CD4-positive, alpha-beta T cell treated with Interleukin-2 at 100 ng/mL for 4 hours (primary cell): ENCODE measurements around the gene EPM2A.
"Not testable (repeated sequence)": the region's sequence is repeated elsewhere in the genome, so short reads cannot be mapped to it uniquely, and the experiment has no call there.

ENCODE experiments used
- DNase-seq: peaks from one replicate; pipeline ENCODE4 v3.0.0-alpha.2; 2020; ENCODE audit warnings: low spot score

EPM2A gene

DNA sequence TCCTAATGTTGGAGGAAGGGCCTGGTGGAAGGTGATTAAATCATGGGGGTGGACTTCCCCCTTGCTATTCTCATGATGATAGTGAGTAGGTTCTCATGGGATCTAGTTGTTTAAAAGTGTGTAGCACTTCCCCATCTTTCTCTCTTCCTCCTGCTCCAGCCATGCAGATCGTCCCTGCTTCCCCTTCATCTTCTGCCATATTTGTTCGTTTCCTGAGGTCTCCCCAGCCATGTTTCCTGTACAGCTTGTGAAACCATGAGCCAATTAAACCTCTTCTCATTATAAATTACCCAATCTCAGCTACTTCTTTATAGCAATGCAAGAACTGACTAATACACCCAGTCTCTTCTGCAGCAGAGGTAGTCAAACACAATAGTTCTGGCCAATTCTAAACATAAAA, 5.4 kb downstream of the EPM2A start:
- DNase-seq: no peak

DNA sequence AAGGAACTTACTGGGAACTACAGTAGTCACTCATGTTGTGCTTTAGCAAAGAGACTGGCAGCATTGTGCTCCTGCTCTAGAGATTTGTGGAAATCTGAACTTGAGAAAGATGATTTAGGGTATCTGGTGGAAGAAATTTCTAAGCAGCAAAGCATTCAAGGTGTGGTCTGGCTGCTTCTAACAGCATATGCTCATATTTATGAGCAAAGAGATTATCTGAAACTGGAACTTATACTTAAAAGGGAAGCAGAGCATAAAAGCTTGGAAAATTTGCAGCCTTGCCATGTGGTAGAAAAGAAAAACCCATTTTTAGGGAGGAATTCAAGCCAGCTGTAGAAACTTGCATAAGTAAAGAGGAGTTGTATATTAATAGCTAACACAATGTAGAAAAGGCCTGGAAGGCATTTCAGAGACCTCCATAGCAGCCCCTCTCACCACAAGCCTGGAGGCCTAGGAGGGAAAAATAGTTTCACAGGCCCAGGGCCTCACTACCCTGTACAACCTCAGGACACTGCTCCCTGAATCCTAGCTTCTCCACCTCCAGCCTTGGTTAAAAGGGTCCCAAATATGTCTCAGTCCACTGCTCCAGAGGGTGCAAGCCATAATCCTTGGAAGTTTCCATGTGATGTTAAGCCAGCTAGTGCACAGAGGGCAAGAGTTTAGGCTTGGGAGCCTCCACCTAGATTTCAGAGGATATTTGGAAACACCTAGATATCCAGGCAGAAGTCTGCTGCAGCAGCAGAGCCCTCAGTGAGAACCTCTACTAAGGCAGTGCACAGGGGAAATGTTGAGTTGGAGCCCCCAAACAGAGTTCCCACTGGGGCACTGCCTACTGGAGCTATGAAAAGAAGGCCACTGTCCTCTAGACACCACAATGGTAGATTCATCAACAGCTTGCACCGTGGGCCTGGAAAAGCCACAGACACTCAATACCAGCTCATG, 6.6 kb downstream of the EPM2A start:
- DNase-seq: no peak

DNA sequence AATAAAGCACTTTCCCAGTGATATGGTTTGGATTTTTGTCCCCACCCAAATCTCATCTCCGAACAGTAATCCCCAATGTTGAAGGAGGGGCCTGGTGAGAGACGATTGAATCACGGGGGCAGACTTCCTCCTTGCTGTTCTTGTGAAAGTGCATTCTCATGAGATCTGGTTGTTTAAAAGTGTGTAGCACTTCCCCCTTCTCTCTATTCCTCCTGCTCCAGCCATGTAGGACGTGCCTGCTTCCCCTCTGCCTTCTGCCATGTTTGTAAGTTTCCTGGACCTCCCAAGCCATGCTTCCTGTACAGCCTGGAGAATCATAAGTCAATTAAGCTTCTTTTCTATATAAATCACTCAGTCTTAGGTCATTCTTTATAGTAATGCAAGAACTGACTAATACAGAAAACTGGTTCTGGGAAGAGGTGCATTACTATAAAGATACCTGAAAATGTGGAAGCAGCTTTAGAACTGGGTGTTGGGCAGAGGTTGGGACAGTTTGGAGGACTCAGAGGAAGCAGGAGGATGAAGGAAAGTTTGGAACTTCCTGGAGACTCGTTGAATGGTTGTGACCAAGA, 7.4 kb downstream of the EPM2A start:
- DNase-seq: no peak

DNA sequence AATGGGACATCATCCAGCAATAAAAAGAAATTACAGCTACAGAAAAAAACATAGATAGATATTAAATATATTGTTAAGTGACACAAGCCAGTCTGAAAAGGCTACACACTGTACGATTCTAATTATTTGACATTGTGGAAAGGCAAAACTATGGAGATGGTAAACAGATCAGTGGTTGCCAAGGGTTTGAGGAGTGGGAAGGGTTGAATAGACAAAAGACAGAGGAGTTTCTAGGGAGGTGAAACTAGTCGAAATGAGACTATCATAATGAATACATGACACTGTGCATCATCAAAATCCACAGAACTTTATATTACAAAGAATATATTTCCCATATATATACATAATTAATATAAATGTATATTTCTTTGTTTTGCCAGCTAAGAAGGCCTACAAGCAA, 9.8 kb downstream of the EPM2A start:
- DNase-seq: no peak

DNA sequence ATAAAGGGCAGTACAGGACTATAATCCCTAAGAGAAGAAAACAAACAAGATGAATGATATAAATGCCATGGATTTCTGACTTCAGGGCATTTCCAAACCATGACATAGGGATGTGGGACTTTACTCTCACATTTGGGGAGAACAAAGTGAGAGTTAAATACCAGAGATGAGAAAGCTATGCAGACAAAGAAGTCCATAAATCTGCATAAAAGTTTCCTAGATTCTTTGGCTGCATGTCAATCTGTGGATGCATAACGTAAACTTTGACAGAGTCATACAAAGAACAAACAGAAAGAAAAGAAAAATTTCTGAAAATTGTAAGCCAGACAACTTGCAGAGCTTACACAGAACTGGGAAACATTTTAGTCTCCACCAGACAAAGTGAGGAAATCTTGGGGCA, 11.7 kb downstream of the EPM2A start:
- no peak for DNase-seq

DNA sequence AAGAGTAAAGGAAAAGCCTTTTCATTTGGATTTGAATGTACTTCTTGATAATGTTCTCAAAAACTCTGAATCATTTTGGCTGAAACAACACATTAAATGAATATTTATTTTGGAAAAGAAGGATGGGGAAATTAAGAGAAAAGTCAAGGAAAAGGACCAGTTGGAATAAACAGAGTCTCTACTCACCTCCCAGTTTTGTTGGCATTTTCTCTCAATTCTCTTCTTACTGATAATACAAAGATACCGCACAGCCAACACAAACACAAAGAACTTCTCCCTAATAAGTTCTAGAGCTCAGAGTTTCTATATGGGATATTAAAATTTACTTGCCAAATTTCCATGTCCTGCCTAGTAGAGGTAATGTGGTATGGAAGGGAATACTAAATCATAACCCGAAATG, 13.1 kb downstream of the EPM2A start:
- no peak for DNase-seq

DNA sequence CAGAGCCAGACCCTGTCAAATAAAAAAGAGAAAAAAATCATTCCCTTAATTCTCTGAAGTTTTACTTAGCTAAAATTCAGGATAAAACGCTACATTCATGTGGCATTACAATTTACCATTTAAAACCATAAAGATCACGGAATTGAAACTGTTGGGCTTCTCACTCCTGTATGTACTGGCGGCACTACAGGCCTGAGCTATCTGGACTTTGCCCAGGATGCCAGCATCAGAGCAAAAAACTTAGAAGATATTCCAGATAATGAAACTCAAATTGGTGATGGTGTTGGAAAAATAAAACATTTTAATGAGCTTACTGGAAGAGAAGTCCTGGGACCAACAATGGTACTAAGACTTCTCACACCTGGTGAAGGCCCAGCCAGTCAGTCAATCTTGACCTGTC, 14.2 kb downstream of the EPM2A start:
- DNase-seq: no peak

DNA sequence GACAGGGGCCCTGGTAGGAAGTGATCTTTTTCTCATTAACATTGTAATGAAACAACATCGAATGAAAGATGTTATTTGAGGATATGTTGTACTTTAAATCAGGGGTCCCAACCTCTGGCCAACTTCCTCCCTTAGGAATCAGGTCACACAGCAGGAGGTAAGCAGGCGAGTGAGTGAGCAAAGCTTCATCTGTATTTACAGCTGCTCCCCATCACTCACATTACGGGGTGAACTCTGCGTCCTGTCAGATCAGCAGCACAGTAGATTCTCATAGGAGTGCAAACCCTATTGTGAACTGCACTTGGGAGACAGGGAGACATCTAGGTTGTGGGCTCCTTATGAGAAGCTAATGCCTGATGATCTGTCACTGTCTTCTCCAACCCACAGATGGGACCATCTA, 19.9 kb downstream of the EPM2A start:
- no peak for DNase-seq

DNA sequence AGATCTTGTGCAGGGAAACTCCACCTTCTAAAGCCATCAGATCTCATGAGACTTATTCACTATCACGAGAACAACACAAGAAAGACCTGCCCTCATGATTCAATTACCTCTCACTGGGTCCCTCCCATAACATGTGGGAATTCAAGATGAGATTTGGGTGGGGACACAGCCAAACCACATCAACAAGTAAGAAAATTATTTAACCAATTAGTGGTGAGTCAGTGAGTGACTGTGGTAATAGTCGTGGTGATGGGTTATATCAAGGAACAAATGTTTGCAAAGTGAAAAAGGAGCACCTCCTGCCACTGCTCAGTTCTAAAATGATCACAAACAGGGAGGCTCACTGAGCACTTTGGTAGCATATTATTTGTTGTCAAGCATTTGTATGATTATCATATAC, 20.6 kb downstream of the EPM2A start:
- no peak for DNase-seq

DNA sequence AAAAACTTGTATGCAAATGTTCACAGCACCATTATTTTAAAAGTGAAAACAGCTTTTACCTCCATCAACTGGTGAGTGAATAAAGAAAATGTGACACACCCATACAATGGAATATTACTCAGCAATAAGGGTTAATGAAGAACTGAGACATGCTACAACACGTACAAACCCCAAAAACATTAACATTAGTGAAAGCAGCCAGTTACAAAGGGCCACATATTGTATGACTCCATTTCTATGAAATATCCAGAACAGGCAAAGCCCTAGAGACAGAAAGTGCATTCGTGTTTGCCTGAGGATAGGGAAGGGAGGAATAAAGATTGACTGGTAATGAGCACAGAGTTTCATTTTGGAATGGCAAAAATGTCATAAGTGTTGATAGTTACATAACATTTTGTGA, 21.5 kb downstream of the EPM2A start:
- no peak for DNase-seq

DNA sequence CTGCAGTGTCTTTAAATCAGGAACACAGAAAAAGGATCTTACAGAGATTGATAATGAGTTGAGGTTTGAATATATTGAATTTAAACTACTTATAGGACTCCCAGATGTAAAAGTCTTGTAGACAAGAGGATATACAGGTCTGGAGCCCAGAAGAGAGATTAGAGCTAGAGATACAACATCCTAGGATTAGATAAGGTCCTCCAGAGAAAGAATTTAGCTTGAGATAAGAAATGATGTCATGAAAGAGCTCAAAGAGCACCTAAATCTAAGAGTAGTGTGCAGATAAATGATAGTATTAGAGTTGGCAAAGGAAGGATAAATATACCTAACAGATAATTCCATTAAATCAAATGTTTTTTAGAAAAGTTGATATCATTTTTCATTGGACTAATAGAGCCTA, 23.9 kb downstream of the EPM2A start:
- DNase-seq: no peak

DNA sequence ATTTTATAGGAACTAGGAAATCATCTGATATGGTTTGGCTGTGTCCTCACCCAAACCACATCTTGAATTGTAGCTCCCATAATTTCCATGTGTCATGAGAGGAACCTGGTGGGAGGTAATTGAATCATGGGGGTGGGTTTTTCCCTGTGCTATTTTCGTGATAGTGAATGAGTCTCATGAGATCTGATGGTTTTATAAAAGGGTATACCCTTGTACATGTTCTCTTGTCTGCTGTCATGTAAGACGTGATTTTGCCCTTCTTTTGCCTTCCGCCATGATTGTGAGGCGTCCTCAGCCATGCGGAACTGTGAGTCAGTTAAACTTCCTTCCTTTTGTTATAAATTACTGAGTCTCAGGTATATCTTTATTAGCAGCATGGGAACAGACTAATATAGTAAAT, 27.9 kb downstream of the EPM2A start:
- no peak for DNase-seq

DNA sequence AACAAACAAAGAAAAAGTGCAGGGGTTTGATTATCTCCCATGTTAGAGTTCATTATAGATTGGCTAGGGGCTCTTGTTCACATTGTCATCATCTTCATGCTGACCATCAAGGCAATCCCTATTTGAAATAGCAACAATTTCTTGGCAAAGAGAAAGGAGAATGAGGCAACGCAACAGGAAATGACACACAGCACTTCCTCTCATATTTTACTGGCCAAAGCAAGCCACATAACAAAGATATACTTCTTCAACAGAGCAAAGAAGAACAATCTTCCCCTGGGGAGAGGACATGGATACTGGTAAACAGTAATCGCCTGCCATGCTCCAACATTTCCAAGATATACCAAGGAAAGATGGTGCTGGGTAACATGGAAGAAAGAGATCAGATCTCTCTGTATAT, 29.8 kb downstream of the EPM2A start:
- no peak for DNase-seq

DNA sequence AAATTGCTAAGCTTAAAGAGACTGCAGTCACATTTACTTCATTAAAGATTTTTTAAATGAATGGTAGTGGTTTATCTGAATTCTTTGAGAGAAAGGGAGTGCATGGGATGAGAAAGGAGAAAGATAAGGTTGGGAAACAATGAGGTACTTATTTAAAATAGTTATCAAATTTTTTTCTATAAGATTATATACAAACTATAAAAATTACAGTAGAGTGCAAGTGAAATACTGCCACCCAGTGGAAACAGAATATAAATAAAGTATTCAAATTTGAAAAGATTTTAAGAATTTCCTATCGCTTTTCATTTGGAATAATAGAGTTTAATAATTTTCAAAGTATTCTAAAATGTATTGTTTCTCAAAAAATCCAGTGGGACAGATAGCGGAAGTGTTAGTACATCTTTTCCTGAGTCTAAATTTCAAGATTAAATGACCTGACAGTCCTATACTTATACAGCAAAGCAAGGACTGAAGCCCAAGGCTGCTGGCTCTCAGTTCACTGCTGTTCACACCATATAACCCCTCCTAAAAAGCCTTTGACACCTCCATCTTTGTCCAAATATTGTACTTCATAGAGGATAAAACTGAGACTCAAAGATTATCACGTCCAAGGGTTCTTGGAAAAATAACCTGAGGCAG, 31.1 kb downstream of the EPM2A start:
- no peak for DNase-seq

DNA sequence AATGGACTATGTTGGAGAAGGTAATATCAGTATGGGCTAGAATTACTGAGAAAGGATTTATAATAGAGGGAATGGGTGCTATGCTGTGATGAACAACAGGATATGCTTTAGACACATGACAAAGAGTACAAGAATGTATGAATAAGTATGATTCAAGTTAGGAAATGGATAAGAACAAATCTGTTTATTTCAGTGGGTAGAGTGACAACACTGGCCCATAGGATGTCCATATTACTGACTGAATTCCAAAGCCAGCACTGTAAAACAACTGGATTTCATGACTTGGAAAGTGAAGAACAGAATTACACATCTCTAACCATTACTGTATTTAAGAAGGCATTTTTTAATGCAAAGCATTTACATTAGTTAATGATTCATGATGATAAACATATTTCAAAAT, 35.9 kb downstream of the EPM2A start:
- DNase-seq: no peak

DNA sequence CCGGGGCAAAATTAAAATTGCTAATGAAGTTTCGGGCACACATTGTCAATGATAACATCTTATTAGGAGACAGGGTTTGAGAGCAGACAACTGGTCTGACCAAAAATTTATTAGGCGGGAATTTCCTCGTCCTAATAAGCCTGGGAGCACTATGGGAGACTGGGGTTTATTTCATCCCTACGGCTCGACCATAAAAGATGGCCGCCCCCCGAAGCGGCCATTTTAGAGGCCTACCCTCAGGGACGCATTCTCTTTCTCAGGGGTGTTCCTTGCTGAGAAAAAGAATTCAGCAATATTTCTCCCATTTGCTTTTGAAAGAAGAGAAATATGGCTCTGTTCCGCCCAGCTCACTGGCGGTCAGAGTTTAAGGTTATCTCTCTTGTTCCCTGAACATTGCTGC, 37.9 kb downstream of the EPM2A start:
- not testable (repeated sequence) for DNase-seq

DNA sequence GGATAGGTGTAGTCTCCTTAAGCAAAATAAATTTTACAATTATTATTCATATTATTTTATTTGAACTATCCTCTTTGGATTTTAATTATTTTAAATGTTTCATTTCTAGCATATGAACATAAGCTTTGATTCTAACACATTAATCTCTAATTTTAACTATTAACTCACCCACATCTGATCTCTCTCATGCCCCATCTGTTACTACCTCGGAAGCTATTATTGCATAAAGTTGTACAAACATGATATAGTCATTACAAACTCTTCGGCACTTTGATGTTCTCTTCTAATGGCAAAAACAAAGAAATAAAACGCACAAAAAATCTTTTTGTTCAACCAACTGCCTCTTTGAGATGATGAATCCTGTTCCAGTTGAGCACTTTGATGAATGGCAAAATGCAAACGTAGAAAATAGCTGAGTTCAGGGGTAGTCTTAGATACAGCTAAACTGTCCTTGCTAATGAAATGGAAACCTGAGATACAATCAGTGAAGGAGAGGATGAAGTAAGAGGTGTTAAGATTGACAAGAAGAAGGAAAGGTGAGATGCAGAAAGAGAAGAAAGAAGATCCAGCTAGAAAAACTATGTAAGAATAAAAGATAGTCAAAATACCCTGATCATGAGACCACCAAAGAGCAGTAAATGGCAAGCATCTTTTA, 41.1 kb downstream of the EPM2A start:
- DNase-seq: no peak

DNA sequence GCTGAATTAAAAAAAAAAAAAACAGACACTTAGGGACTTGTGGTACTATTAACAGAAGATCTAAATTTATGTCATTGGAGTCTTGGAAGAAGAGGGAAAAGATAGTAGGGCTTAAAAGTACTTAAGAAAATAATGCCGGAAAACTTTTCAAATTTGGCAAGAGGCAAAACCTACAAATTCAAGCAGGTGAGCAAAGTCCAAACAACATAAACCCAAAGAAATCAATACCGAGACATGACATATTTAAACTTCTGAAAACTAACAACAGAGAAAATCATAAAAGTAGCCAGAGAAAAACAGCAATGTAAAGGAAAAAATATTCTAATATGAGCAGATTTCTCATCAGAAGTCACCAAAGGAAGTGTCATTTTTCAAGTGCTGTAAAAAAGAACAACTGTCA, 44.4 kb downstream of the EPM2A start:
- DNase-seq: no peak

DNA sequence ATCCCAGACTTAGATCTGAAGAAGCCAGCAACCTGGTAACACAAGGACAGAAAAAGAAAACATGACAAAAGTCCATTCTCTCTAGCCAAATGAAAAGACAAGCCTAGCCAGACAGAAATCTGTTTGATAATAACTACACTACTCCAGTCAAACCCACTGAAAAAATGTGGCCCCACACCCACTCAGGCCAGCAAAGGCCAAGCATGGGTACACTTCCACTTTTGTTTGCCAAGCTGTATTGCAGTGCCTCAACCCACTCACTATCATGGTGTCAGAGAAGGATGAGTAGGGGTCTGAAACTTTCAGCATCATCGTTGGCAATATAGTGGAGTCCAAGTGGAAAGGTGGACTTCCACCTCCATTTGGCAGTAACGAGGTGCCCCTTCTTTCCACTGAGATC, 45.8 kb downstream of the EPM2A start:
- no peak for DNase-seq

DNA sequence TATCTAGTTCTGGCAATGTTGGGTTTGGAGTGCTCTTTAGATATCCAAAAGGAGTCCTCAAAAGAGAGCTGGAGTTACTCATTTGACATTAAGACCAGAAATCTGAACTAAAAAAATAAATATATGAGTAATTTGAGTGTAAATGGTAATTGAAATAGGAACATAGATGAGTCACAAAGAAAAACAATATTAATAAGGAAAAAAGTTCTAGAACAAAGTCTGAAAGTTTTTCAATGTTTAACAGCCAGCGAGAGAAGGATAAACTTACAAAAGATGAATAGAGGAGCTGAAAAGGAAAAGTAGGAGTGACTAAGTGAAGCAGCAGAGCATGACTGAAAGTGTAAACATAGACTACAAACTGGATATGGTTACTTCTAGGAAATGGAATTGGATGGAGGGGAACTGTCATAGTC, 46.8 kb downstream of the EPM2A start:
- no peak for DNase-seq

DNA sequence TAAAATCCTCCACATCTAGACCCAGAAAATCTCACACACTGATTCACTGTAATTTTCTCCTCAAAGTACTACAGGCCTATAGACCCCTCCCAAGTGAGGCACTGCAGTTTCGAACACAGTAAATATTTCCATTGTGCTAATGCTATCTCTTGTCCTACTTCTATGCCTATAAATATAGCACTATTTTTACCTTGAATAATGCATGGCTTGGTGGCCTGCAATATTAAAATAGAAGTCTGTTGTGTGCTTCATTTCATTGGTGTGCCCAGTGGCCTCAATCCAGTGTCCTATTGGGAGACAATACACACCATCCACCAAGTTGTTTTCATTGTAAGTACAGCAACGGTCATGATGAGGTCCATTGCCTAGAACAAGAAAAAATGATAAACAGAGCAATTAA, 49.4 kb downstream of the EPM2A start:
- DNase-seq: no peak

DNA sequence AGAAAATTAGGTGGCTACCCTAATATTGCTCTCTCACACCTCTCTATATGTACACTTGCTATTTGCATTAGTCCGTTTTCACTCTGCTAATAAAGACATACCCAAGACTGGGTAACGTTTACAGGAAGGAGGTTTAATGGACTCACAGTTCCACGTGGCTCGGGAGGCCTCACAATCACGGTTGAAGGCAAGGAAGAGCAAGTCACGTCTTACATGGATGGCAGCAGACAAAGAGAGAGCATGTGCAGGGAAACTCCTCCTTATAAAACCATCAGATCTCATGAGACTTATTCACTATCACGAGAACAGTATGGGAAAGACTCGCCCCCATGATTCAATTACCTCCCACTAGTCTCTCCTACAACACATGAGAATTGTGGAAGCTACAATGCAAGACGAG, 53.4 kb downstream of the EPM2A start:
- no peak for DNase-seq

DNA sequence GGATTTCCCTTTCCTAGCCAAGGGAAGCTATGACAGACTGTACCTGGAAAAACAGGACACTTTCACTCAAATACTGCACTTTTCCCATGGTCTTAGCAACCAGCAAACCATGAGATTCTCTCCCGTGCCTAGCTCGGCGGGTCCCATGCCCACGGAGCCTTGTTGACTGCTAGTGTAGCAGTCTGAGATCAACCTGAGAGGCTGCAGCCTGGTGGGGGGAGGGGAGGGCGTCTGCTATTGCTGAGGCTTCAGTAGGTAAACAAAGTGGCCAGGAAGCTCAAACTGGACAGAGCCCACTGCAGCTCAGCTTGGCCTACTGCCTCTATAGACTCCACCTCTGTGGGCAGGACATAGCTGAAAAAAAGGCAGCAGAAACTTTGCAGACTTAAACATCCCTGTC, 61.8 kb downstream of the EPM2A start:
- DNase-seq: no peak
